ENCODE measurements around the gene LEPROT. TPM values are rescaled to one million over a fixed set of nuclear protein-coding genes. Genes with fewer than 3 reads are reported as not detected.

The LEPROT gene
- polyA plus RNA-seq, 1 donor from 2014 or later, result 39.2 TPM

DNA sequence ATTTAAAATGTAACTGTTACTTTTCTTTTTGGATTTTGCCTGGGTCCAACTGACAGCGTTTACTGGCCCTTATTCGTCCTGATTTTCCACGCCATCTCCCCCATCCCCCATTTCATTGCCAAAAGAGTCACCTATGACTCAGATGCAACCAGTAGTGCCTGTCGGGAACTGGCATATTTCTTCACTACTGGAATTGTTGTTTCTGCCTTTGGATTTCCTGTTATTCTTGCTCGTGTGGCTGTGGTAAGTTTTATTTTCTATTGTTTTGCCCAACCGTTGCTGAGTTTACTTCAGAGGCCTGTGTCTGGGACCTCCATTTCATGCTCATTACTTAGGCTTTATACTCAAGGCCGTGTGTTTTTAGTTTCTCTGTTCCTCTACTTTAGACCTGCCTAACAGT is 9.3 kb downstream of the LEPROT start:
- H3K36me3 ChIP-seq (ENCODE audit: insufficient read depth, low read length), result no peaks in the 10 kb centered on the region
- no peak overlapping the region for H3K27ac ChIP-seq (ENCODE audit: low read length)
- H3K9me3 ChIP-seq (ENCODE audit: low read length), result no peaks in the 10 kb centered on the region
- no peaks in the 10 kb centered on the region for H3F3A ChIP-seq (ENCODE audit: insufficient read depth, low read length, poor library complexity, severe bottlenecking)
- no peak overlapping the region for H2AFZ ChIP-seq (ENCODE audit: low read depth, low read length)
- H3K4me2 ChIP-seq (ENCODE audit: low read length), result no peak overlapping the region
- no peaks in the 10 kb centered on the region for H3K27me3 ChIP-seq (ENCODE audit: insufficient read depth, low read depth, low read length)
- no peaks in the 10 kb centered on the region for H3K9me2 ChIP-seq (ENCODE audit: insufficient read depth, low read length)
- H3K4me3 ChIP-seq (ENCODE audit: low read length), result no peak overlapping the region
- H3K9ac ChIP-seq (ENCODE audit: low read length), result no peak overlapping the region
- no peaks in the 10 kb centered on the region for H4K20me1 ChIP-seq (ENCODE audit: insufficient read depth)
- TF ChIP-seq SMC3 (conservative IDR thresholded peaks at IDR 0.05; ENCODE audit: poor library complexity), result no peak
- no peaks in the 10 kb centered on the region for H3K79me2 ChIP-seq (replicated peaks; ENCODE audit: insufficient read depth, low read length)

DNA sequence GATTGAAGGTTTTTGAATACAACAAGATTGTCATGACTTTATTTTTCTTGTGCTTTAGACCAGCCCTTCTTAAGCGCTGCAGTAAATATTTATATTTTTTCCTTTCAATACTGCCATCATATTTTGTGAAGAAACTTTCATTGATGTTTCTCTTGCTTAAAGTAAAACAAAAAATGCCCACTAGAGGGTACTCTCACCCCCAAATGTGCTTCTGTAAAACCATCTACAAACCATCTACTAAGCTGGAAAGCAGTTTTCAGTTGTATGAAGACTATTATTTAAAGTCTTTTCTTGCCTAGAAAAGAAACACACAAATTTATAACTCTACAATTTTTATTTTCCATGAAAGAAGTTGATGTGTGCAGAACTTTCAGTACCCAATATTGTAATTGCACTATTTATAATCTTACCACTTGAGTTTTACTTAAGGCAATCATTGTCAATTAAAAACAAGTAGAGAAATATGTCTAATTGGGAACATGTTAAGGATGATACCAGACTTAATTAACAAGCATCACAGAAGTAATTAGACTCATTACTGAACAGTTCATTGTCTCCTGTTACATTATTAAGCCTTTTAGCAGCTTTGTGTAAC is 10.7 kb downstream of the LEPROT start:
- H3K4me3 ChIP-seq (ENCODE audit: low read length), result no peak overlapping the region
- no peak overlapping the region for H3K4me2 ChIP-seq (ENCODE audit: low read length)
- H2AFZ ChIP-seq (ENCODE audit: low read depth, low read length), result no peak overlapping the region
- H3K36me3 ChIP-seq (ENCODE audit: insufficient read depth, low read length), result no peaks in the 10 kb centered on the region
- no peaks in the 10 kb centered on the region for H3K79me2 ChIP-seq (replicated peaks; ENCODE audit: insufficient read depth, low read length)
- no peaks in the 10 kb centered on the region for H3K27me3 ChIP-seq (ENCODE audit: insufficient read depth, low read depth, low read length)
- H3K9ac ChIP-seq (ENCODE audit: low read length), result no peak overlapping the region
- H4K20me1 ChIP-seq (ENCODE audit: insufficient read depth), result no peaks in the 10 kb centered on the region
- TF ChIP-seq MXI1 (conservative IDR thresholded peaks at IDR 0.05; ENCODE audit: poor library complexity, severe bottlenecking) (no peak), SMC3 (conservative IDR thresholded peaks at IDR 0.05; ENCODE audit: poor library complexity) (peak; percentile 79), RAD21 (conservative IDR thresholded peaks at IDR 0.05) (peak; percentile 75), EP300 (conservative IDR thresholded peaks at IDR 0.05; ENCODE audit: poor library complexity, severe bottlenecking) (no peak)
- TF ChIP-seq, protein P1, sequence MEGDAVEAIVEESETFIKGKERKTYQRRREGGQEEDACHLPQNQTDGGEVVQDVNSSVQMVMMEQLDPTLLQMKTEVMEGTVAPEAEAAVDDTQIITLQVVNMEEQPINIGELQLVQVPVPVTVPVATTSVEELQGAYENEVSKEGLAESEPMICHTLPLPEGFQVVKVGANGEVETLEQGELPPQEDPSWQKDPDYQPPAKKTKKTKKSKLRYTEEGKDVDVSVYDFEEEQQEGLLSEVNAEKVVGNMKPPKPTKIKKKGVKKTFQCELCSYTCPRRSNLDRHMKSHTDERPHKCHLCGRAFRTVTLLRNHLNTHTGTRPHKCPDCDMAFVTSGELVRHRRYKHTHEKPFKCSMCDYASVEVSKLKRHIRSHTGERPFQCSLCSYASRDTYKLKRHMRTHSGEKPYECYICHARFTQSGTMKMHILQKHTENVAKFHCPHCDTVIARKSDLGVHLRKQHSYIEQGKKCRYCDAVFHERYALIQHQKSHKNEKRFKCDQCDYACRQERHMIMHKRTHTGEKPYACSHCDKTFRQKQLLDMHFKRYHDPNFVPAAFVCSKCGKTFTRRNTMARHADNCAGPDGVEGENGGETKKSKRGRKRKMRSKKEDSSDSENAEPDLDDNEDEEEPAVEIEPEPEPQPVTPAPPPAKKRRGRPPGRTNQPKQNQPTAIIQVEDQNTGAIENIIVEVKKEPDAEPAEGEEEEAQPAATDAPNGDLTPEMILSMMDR (IDR thresholded peaks at IDR 0.05; ENCODE audit: poor library complexity, severe bottlenecking), result peak; percentile 74
- H3K27ac ChIP-seq (ENCODE audit: low read length), result no peak overlapping the region
- H3K9me2 ChIP-seq (ENCODE audit: insufficient read depth, low read length), result no peaks in the 10 kb centered on the region
- no peaks in the 10 kb centered on the region for H3K9me3 ChIP-seq (ENCODE audit: low read length)
- H3F3A ChIP-seq (ENCODE audit: insufficient read depth, low read length, poor library complexity, severe bottlenecking), result no peaks in the 10 kb centered on the region

DNA sequence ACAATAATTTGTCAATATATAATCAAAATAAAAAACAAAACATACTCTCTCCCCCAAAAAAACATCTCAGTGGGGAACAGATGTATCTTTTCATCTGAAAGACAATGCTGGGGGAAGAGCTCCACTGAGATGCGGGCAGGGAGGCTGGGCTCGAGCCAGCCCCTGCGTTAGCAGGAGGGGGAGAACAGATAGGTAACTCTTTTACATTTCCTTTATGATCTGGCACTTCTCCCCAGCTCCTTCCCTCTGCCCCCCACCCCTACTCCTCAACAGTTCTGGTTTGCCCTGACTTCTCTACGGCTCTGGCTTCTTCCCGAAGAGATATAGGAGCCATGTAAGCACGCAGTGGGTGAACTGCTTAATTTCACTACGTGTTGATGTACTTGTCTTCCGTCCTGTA is 12.4 kb downstream of the LEPROT start:
- H3K9me3 ChIP-seq (ENCODE audit: low read length), result no peaks in the 10 kb centered on the region
- no peaks in the 10 kb centered on the region for H4K20me1 ChIP-seq (ENCODE audit: insufficient read depth)
- H3K4me3 ChIP-seq (ENCODE audit: low read length), result no peak overlapping the region
- no peak overlapping the region for H3K27ac ChIP-seq (ENCODE audit: low read length)
- no peak for TF ChIP-seq RAD21 (conservative IDR thresholded peaks at IDR 0.05)
- no peak for TF ChIP-seq TAF1 (IDR thresholded peaks at IDR 0.05; ENCODE audit: low read depth)
- TF ChIP-seq MXI1 (conservative IDR thresholded peaks at IDR 0.05; ENCODE audit: poor library complexity, severe bottlenecking), result no peak
- no peak for TF ChIP-seq EP300 (conservative IDR thresholded peaks at IDR 0.05; ENCODE audit: poor library complexity, severe bottlenecking)
- no peak for TF ChIP-seq POLR2AphosphoS5 (IDR thresholded peaks at IDR 0.05)
- TF ChIP-seq, protein P2, sequence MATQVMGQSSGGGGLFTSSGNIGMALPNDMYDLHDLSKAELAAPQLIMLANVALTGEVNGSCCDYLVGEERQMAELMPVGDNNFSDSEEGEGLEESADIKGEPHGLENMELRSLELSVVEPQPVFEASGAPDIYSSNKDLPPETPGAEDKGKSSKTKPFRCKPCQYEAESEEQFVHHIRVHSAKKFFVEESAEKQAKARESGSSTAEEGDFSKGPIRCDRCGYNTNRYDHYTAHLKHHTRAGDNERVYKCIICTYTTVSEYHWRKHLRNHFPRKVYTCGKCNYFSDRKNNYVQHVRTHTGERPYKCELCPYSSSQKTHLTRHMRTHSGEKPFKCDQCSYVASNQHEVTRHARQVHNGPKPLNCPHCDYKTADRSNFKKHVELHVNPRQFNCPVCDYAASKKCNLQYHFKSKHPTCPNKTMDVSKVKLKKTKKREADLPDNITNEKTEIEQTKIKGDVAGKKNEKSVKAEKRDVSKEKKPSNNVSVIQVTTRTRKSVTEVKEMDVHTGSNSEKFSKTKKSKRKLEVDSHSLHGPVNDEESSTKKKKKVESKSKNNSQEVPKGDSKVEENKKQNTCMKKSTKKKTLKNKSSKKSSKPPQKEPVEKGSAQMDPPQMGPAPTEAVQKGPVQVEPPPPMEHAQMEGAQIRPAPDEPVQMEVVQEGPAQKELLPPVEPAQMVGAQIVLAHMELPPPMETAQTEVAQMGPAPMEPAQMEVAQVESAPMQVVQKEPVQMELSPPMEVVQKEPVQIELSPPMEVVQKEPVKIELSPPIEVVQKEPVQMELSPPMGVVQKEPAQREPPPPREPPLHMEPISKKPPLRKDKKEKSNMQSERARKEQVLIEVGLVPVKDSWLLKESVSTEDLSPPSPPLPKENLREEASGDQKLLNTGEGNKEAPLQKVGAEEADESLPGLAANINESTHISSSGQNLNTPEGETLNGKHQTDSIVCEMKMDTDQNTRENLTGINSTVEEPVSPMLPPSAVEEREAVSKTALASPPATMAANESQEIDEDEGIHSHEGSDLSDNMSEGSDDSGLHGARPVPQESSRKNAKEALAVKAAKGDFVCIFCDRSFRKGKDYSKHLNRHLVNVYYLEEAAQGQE (IDR thresholded peaks at IDR 0.05; ENCODE audit: borderline replicate concordance), result no peak
- TF ChIP-seq EZH2 (IDR thresholded peaks at IDR 0.05; ENCODE audit: borderline replicate concordance, insufficient read depth, low read length, poor library complexity, severe bottlenecking), result no peak
- TF ChIP-seq, protein P1 (IDR thresholded peaks at IDR 0.05; ENCODE audit: poor library complexity, severe bottlenecking), result no peak
- no peak for TF ChIP-seq SMC3 (conservative IDR thresholded peaks at IDR 0.05; ENCODE audit: poor library complexity)
- no peak overlapping the region for H2AFZ ChIP-seq (ENCODE audit: low read depth, low read length)
- no peaks in the 10 kb centered on the region for H3F3A ChIP-seq (ENCODE audit: insufficient read depth, low read length, poor library complexity, severe bottlenecking)
- no peaks in the 10 kb centered on the region for H3K9me2 ChIP-seq (ENCODE audit: insufficient read depth, low read length)
- H3K9ac ChIP-seq (ENCODE audit: low read length), result no peak overlapping the region
- H3K36me3 ChIP-seq (ENCODE audit: insufficient read depth, low read length), result no peaks in the 10 kb centered on the region
- no peaks in the 10 kb centered on the region for H3K27me3 ChIP-seq (ENCODE audit: insufficient read depth, low read depth, low read length)
- no peaks in the 10 kb centered on the region for H3K79me2 ChIP-seq (replicated peaks; ENCODE audit: insufficient read depth, low read length)
- no peak overlapping the region for H3K4me2 ChIP-seq (ENCODE audit: low read length)

All from neural cell (in vitro differentiated cells).